MM.1S (cell line): ENCODE data around the gene RTN4R.

Source experiments
- DNase-seq: peaks from one replicate; pipeline ENCODE4 v3.0.0-alpha.2; 2015
- H2AFZ ChIP-seq: fragments of 300-600 bp; sonication (generic); 2 replicates; pipeline ENCODE4 v1.6.0; 2016; ENCODE audit warnings: antibody characterized with exemption, low read length
- H3F3A ChIP-seq: fragments of 300-600 bp; sonication (generic); 2 replicates; pipeline ENCODE4 v1.6.1; 2016; ENCODE audit warnings: mild to moderate bottlenecking, antibody characterized with exemption, low read length, moderate library complexity, mixed read lengths; ENCODE audit not compliant: insufficient read depth
- H3K27ac ChIP-seq: fragments of 300-600 bp; sonication (generic); 2 replicates; pipeline ENCODE4 v1.5.1; 2016; ENCODE audit warnings: mild to moderate bottlenecking, low read length
- H3K27me3 ChIP-seq: fragments of 300-600 bp; sonication (generic); replicated peaks from 2 replicates; pipeline ENCODE4 v1.6.0; 2016; ENCODE audit warnings: low read length; ENCODE audit not compliant: insufficient read depth
- H3K36me3 ChIP-seq: fragments of 300-600 bp; sonication (generic); replicated peaks from 2 replicates; pipeline ENCODE4 v1.6.1; 2016; ENCODE audit warnings: mild to moderate bottlenecking, low read length, mixed read lengths; ENCODE audit not compliant: insufficient read depth
- H3K4me1 ChIP-seq: fragments of 300-600 bp; sonication (generic); 2 replicates; pipeline ENCODE4 v1.6.1; 2016; ENCODE audit warnings: low read length, mixed read lengths
- H3K4me2 ChIP-seq: fragments of 300-600 bp; sonication (generic); 2 replicates; pipeline ENCODE4 v1.6.0; 2016; ENCODE audit warnings: low read depth, low read length
- H3K4me3 ChIP-seq: fragments of 300-600 bp; sonication (generic); 2 replicates; pipeline ENCODE4 v1.5.1; 2016; ENCODE audit warnings: low read length, mixed read lengths
- H3K79me2 ChIP-seq: fragments of 300-600 bp; sonication (generic); 2 replicates; pipeline ENCODE4 v1.6.1; 2016; ENCODE audit warnings: mixed run types, low read length, mixed read lengths
- H3K9ac ChIP-seq: fragments of 300-600 bp; sonication (generic); 2 replicates; pipeline ENCODE4 v1.6.1; 2016; ENCODE audit warnings: low read length, mixed read lengths
- H3K9me2 ChIP-seq: fragments of 300-600 bp; sonication (generic); replicated peaks from 2 replicates; pipeline ENCODE4 v1.6.1; 2016; ENCODE audit warnings: mild to moderate bottlenecking, low read length, mixed read lengths; ENCODE audit not compliant: insufficient read depth
- H3K9me3 ChIP-seq: fragments of 300-600 bp; sonication (generic); replicated peaks from 2 replicates; pipeline ENCODE4 v1.6.1; 2016; ENCODE audit warnings: mild to moderate bottlenecking, low read length, mixed read lengths; ENCODE audit not compliant: insufficient read depth
- H4K20me1 ChIP-seq: fragments of 300-600 bp; sonication (generic); 2 replicates; pipeline ENCODE4 v1.6.1; 2016; ENCODE audit warnings: mild to moderate bottlenecking, low read length, moderate library complexity, mixed read lengths; ENCODE audit not compliant: insufficient read depth
- CTCF ChIP-seq: fragments of 300-600 bp; sonication (generic); IDR thresholded peaks from 2 replicates; pipeline ENCODE4 v1.5.1; 2016; ENCODE audit warnings: antibody characterized with exemption, low read length, mixed read lengths
- EZH2 ChIP-seq: fragments of 300-600 bp; sonication (generic); optimal IDR thresholded peaks from 2 replicates; pipeline ENCODE3; 2017; ENCODE audit warnings: low read depth, mild to moderate bottlenecking, antibody characterized with exemption, low read length, mixed read lengths
- EZH2phosphoT487 ChIP-seq: fragments of 300-600 bp; sonication (generic); IDR thresholded peaks from 2 replicates; pipeline ENCODE4 v1.6.1; 2018; ENCODE audit warnings: antibody characterized with exemption, low read length

Gene RTN4R

GRCh38 chr22:20191803-20192202 is 76.3 kb downstream of the RTN4R start:
- Histone ChIP-seq H4K20me1 (no peaks in the 10 kb centered on the region), H3K4me2 (no peak overlapping the region), H3K27ac (no peak overlapping the region), H3K9me2 (no peaks in the 10 kb centered on the region), H3K9me3 (no peaks in the 10 kb centered on the region), H3K27me3 (peaks cover 84% of the 10 kb centered on the region), H3K36me3 (no peaks in the 10 kb centered on the region), H3K79me2 (no peaks in the 10 kb centered on the region), H3F3A (no peaks in the 10 kb centered on the region), H3K4me1 (no peaks in the 10 kb centered on the region), H3K9ac (no peak overlapping the region), H3K4me3 (no peak overlapping the region), H2AFZ (no peak overlapping the region)
- no peak for DNase-seq
- TF ChIP-seq EZH2phosphoT487 (no peak), EZH2 (no peak), CTCF (no peak)
